ENCODE data around the gene DSC2.

GRCh38 chr18:31112804-31113203 lies 10.6 kb upstream of the DSC2 start:
- TF ChIP-seq, protein P1, sequence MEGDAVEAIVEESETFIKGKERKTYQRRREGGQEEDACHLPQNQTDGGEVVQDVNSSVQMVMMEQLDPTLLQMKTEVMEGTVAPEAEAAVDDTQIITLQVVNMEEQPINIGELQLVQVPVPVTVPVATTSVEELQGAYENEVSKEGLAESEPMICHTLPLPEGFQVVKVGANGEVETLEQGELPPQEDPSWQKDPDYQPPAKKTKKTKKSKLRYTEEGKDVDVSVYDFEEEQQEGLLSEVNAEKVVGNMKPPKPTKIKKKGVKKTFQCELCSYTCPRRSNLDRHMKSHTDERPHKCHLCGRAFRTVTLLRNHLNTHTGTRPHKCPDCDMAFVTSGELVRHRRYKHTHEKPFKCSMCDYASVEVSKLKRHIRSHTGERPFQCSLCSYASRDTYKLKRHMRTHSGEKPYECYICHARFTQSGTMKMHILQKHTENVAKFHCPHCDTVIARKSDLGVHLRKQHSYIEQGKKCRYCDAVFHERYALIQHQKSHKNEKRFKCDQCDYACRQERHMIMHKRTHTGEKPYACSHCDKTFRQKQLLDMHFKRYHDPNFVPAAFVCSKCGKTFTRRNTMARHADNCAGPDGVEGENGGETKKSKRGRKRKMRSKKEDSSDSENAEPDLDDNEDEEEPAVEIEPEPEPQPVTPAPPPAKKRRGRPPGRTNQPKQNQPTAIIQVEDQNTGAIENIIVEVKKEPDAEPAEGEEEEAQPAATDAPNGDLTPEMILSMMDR (IDR thresholded peaks at IDR 0.05), result no peak
- TF ChIP-seq EZH2phosphoT487 (IDR thresholded peaks at IDR 0.05) (no peak), EZH2 (IDR thresholded peaks at IDR 0.05) (no peak)
